ENCODE data around the gene EMILIN2.

EMILIN2 gene

DNA sequence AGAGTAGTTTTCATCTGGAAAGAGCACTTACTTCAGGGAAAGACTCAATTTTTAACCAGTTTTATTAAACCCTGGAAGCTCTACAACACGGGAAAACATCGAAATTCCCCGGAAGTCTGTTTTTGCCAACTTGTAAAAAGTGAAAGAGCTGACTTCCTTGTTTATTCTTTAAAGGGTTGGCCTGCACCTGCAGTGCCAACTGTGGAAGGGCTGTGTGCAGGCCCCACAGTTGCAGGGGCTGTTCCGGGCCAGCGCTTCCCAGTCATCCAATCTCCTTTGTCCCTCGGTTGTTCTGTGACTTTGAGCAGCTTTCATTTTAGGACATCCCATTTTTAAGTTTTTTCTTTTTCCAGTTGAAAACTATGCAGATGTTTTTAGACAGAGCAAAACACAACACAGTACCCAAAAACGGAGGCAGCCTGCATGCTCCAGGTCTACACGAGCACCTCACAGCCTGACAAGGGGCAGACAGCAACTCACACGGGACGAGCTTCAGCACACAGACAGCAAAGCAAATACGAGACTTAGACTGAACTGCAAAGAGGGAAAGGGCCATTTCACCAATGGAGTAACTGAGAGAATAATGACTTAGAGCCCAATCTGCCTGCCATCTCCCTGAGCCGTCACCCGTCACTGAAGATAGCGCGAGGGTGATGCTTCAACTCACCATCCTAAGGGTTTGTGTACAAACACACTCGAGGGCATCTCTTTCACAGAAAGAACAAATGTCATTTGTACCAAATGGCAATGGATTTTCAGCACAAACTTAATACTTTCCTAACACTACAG is 70.6 kb downstream of the EMILIN2 start:
- FAIRE-seq: no peak

DNA sequence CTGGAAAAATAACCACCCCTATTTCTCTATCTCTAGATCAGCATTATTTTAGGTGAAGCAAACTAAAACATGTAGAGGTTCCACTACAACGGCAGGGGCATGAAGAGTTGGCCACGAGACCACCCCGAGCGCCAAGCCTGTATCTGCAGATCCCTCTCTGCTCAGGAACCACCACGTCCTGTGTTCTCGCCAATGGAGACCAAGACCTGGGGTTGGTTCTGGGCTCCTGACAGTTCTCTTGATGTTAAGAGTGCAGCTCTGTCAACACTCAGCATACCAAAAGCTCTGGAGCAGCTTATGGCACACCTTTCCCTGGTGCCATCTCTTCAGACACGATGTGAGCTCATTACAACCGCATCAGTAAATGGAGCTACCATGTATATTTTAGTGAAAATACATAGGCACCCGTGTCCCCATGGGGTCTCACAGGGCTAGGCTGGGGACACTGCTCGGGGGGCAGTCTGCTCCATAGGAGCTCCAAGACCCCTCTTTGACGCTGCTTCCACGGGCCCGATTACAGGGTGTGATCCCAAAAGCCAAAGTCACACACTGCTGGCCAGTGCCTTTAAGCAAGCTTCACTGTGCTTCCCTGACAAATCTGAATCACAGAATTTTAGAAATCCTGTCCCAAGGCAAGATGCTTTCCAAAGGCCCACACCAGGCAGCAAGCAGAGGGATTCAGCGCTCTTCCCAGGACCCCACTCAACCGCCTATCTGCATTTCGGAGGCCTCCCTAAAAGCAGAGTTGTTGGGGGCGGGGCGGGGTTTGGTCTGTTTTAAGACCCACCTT is 72.2 kb downstream of the EMILIN2 start:
- FAIRE-seq: no peak

DNA sequence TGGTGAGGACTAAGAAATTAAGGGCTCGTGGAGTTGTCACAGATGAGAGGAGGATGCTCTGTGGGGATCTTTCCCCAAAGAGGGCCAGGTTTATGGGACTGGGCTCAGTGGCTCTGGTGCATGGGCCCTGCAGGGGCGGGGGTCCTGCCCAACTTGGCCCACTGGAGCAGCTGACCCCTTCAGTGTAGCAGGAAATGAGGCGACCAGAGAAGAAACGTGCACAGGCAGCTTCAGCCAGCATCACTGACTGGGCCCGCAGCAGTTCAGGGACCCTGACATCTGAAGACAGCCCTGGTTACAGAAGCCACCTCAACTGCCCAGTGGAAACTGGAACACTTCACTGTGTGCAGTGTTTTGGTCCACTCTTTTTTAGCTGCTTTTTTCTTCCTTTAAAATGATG is 72.8 kb downstream of the EMILIN2 start:
- FAIRE-seq: no peak

DNA sequence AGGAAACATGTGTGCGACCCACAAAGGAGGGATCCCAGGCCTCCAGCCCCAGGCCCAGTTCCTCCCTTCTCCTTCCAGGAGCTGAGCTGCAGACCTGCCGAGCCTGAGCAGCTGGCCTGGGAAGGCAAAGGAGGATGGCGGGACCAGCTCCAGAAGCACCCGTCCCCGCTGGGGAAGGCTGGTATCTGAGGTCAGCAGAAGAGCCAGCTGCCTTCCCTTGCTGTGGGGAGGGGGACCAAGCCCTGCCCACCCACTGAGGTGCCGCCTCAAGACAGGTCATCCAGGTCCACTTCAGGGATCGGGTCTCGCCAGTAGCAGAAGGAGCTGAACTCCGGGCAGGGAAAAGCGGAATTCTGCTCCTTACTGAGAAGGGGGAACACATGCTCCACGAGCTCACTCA is 73.2 kb downstream of the EMILIN2 start:
- FAIRE-seq: no peak

DNA sequence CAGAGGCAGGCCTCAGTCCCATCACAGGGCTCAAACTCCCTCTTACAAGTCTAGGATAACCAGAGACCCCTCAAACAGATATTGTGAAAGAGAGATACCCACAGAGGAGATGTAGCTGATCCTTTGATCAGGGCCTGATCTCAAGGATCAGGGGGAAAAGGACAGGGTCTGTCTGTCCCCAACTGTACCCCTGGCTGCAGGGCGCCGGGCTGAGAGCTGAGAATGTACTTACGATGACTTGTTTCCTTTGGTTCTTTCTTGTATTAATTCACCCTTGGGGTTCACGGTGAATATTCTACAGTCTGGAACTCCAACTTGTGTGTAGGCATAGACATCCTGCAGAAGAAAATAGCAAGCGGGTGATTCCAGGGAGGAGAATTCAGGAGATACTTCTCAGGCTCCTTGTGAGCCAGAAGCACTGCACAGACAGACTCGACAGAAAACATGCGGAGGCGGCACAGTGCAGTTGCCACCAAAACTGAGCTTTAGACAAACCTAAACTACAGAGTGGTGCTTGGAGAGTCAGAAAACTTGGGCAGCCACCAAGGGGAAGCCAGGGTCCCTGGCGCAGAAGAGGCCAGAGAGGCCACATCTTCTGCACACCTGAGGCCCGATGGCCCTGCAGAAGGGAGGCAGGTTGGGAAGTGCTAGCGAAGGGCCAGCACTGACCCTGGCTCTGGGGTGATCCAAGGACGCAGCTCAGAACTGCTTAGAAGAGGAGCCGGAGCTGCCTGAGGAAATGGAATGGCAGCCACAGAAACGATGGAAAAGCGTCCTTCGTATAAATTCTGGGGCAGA is 73.9 kb downstream of the EMILIN2 start:
- no peak for FAIRE-seq

DNA sequence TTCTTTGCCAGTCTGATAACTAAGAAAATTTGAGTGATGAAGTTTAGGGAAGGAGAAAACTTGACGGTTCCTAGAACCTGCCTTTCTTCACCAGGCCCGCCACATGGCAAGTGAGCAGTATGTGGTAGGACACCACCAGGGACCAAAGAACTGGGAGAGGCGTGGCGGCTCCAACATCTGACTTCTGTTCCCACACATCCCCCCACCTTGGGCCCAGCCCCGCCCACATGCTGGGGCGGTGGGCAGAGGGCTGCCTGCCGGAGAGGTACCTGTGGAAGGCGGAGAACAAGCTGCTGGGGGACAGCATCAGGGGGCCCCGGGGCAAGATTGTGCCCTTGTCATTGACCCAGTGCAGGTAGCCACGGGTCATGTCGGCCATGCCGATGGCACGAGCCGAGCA is 75.0 kb downstream of the EMILIN2 start:
- FAIRE-seq: no peak

DNA sequence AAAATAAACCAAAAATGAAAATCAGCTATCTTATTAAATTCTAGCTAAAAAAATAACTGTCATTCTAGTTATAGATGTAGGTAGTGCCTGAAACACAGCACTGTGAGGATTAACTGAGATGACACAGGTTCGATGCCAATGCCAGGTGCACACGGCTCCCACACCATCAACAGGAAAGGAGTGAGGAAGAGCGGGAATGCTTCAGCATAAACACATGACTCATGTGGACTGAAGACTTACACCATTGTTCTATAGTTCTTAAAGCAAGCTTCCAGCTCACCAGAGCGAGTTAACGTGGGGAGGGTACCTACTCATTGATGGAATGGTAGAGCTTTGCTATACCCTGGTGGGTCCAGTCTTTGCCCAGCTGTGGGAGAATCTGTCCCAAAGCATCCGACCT is 76.7 kb downstream of the EMILIN2 start:
- FAIRE-seq: no peak

DNA sequence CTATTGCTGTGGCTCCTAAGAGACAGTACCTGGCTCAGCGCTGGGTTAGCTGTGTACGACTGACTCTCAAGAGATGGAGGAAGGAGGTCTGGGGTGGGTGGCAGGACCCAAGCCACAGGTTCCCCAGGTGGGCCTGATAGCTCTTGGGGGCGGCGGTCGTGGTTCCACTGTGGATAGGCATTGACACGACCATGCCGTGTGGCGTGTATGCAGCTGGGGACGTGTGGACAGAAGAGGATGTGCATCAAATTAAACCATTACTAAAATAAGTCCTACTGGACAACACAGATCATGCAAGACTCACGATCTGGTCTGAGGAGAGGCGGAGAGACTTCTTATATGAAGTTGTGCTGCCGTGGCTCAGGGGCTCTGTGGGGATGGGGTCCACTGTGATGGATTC is 78.1 kb downstream of the EMILIN2 start:
- FAIRE-seq: no peak

DNA sequence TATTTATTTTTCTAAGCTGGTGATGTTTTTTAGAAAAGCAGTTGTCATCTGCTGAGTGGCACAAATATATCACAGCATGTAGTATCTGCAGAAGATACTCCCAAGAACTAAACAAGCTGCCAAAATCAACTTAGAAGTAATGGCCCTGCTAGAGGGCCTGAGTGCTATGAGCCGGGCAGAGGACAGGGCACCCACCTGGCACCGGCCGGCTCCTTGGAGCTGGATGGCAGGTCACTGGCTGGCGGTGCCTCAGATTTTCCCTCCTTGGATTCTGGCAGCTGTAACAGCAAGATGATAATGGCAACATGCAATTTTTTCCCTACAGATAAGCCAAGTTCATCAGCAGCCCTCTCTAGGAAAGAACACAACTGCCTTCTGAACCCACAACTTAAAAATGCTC is 79.7 kb downstream of the EMILIN2 start:
- no peak for FAIRE-seq

DNA sequence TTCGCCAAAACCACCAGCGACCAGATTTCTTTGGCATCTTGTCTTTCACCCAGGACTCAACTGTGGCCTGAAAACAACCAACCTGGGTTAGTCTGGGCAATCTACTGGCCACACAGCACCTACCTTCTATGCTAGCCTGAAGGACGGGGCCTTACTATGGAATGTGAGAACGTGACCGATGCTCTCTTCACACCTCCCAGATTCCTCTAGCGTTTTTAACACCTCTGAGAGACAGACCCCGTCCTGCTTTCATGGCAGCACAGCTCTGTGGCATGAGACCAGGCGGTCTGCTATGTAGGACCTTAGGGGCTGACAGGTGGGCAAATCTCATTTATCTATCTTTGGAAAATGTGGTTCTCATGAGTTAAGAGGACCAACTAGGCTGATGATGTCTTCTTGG is 80.9 kb downstream of the EMILIN2 start:
- no peak for FAIRE-seq

DNA sequence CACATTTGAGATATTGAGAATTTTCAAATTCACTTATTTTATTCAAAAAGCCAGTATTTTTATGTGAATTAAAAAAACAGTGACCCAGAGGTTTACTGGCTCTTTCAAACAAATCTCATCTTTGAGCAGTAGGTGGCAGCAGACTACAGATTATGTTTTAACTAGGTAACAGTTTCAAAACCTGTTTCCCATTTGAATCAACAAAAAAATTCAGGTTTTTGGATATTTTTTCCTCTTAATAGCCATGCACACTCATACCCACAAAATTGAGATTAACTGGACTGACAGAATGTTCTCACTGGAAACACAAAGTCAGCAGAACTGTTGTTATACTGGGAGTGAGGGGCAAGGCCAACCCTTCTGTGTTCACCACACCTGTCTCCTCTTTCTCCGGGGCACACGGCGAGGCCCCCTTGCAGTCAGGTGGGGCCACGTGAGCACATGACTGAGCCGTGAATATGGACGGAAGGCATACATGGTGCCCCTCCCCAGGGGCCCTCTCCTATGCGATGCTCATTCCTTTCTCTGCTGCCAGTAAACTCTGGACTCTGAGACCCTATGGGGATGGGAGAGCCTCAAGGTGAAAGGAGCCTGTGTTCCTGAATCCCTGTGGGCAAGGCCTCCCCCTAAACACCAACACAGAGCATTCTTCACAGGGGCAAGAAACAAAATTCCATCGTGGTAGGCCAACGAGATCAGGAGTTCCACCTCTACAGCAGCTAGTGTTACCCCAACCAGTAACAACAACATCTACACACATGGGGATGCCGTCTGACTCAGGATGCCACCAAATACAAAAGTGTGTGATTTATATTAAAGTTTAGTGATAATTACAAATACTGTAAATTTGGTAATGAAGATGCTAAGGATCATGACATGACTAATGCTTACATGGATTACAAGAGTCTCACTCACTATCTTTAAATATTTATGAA is 85.7 kb downstream of the EMILIN2 start:
- peak; percentile 90 for FAIRE-seq

DNA sequence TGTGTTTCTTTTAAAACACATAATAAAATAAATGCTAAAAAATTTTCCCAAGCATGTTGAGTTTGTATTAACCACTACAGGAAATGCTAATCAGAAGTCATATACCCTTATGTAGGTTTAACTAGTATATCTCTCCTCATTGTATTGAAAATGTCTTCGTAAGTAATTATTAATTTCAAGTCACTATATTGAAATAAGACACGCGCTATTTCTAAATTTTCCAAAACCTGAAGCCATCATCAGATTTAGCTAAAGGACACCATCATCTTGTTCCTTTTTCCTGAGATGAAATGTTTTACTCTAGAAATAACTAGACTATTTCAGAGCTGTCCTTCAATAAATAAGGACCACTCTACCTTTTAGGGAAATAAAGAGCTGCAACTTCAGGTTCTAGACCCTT is 87.2 kb downstream of the EMILIN2 start:
- no peak for FAIRE-seq

DNA sequence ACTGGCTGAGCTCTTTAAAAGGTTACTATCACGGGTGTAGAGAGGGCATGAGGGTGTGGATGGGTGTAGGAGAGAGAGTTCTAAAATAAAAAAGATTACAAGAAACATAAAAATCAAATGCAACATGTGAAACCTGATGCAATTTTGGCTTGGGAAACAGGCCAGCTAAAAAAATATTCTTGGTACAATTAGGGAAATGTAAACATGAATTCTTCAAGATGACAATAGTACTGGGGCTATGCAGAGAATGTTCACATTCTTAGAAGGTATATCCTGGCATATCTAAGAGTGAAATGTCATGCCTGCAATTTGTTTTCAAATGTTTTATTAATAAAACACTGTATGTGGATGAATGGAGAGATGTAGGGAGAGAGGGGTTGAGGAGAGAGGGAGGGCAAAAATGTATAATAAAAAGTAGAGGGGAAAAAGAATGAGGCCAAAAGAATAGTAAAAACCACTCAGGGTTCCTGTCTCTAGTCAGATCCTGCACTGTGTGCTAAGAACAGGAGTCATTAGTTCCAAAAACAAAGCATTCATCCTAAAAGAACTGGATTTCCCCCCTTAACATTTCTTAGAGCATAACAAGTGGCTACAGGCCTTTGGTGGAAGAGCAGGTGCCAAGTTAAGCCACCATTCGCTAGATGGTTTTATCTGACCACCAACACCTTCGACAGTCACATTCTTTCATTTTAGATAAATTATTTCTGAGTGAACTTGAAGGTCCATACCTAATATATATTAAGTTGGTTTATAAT is 88.8 kb downstream of the EMILIN2 start:
- no peak for FAIRE-seq

DNA sequence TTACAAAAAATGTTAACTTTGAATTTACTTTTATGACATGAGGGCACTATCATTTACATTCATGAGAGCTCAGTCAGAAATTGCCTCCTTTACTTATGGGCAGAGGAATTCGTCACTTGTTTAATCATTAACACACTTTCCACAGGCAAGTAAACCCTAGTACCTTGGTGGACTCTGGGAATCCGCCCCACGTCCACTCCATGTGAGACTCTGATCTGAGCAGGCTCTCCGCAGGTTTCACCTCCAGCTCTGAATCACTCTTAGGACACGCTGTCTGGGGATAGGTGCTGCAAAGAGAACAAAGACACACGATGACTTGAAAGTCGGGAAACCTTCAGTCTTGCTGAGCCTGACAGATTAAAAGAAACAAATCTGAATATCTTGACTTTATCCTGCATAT is 92.5 kb downstream of the EMILIN2 start:
- no peak for FAIRE-seq

DNA sequence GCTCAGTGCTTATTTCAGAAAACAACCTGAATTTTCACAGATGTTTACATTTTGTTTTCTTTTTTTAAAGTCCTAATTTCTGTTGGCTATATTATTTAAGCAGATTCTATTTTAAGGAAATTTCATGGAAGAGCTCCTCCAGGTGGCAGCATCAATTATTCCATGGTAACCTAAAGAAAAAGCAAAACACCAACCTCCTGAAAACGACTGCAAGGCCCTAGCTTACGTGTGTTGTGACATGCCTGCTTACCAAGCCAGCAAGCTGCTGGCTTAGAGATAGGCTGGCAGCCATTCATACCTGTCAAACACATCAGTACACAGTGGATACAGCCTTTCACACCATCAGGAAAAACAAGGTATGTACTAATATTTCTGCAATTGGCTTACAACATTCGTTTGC is 101.2 kb downstream of the EMILIN2 start:
- no peak for FAIRE-seq

DNA sequence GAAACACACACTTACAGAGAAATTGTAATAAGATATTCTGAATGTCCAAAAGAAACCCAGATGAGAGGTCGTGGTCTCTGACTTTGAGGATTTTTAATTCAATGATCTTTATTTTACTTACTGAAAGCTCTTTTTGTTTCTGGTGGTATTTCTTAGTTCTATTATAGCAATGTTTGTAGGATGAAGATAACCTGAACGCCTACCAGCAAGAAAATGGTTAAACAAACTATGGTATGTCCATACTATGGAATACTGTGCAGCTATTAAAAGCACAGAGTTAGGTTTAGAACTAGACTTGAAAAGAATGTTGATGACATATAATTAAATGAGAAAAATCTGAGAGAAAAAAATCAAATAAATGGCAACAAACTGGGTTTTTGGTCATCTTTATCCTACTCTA is 105.8 kb downstream of the EMILIN2 start:
- FAIRE-seq: no peak

DNA sequence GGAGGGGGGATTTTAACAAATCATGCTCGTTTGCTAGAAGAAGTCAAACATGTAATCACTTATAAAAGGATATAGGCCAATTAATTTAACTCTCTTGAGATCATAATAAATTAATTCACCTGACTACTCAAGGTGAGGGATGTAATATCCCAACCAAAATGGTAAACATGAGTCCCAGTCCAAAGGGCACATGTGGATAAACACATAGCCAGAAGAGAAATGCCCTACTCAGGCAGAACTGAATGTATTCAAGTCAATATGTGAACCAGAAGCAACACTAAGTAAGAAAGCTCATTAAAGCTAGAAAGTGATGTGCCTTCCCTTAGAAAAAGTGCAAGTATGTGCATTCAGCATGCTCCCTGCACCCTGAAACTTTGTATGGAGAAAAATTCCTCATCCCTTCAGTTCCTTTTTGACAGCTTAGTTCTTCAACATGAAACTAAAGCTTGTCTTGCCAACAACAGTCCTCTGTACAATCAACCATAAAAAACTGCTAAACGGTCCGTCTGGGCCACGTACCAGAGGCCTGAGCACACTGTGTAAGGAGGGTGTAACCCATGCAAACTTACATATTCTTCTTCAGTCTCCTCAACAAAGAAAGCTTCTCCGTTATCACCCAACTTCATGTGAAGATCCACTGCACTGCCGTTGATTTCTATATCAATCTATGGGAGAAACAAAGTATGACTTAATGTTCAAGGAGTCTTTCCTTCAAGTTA is 107.3 kb downstream of the EMILIN2 start:
- no peak for FAIRE-seq

DNA sequence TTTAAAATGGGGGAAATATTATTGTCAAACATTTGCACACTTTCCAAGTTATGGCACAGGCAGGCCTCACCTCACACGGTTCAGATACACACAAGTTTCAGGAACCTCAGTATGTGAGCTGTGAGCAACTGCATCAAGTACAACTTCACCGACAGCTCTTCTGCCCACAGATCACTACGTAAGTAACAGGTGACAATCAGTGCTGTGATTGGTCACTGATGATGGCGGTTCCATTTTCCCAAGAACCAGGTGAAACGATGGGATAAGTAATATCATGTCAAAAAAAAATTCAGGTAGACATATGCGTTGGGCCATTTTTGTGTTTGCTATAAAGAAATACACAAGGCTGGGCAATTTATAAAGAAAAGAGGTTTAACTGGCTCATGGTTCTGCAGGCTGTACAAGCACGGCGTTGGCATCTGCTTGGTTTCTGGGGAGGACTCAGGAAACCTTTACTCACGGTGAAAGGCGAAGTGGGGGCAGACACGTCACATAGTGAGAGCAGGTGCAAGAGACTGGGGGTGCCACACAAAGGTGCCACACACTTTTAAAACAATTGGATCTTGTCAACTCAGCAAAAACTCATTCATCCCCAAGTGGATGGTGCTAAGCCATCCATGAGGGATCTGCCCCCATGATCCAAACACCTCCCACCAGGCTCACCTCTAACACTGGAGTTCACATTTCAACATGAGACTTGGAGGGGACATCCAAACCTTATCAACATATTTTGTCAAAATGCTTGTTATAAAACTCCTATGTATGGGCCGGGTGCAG is 108.3 kb downstream of the EMILIN2 start:
- FAIRE-seq: no peak

DNA sequence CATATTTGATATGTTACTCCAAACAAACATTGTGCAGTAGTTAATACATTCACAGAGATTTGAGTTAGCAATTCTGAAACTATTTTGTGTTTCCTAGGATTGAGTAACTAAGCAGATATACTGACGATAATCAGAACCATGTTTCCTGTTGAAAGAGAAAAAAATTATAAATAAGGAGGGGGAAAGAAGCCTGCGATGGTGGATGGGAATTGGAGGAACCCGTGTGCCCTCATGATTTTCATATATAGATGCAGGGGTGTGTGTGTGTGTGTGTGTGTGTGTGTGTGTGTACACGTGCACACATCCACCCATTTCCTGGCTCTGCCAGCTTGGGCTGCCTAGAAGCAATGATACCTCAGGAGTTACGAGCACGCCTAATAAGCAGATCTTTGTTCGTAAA is 109.2 kb downstream of the EMILIN2 start:
- FAIRE-seq: no peak

DNA sequence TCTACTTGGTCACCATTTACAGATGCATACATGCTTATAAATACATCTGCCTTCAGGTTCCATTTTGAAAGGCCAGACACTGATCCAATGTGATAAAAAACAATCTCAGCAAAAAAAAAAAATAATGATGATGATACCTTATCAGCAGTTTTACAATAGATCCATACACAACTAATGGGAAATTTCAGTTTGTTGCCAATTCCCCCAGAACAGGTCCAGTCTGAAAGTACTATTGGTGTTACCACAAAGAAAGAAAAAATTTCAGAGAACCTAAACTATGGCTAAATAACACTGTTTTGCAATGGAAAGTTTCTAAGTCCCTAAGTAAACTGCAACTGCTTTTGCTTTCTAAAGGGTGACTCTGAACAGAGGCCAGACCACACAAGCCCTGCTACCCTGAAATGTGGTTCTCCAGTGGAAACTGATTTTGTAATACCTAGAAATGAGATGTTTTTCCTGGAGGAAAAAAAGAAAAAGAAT is 112.1 kb downstream of the EMILIN2 start:
- no peak for FAIRE-seq

Measured in TTC549 (cell line).